PFSK-1 (cell line): ENCODE measurements around the gene KLK3.

Experiments
- POLR2AphosphoS5 ChIP-seq: IDR thresholded peaks from 2 replicates; pipeline ENCODE4 v1.6.1; 2012; ENCODE audit warnings: low read depth, mild to moderate bottlenecking, control low read depth, low read length, moderate library complexity
- REST ChIP-seq, 2 experiments: IDR thresholded peaks; 2 replicates each; pipeline versions ENCODE4 v1.6.1 to v1.8.0; 2011 to 2012; ENCODE audit warnings: low read depth in 2 of 2, low read length in 2 of 2, control low read depth in 1 of 2, inconsistent platforms in 1 of 2, mild to moderate bottlenecking in 1 of 2, moderate library complexity in 1 of 2; ENCODE audit not compliant: insufficient read depth in 1 of 2
- TAF1 ChIP-seq: IDR thresholded peaks from 2 replicates; pipeline ENCODE4 v1.6.1; 2012; ENCODE audit warnings: low read length, control low read depth, borderline replicate concordance; ENCODE audit not compliant: insufficient read depth

GRCh38 chr19:50890422-50891252, 35.9 kb downstream of the KLK3 start:
- TF ChIP-seq REST (IDR thresholded peaks at IDR 0.05; ENCODE audit: insufficient read depth in 1 of 2, low read depth in 2 of 2, low read length in 2 of 2) (no peak), POLR2AphosphoS5 (no peak), TAF1 (no peak)
